Measurements from ENCODE around the gene PTPN12.

Gene PTPN12

DNA sequence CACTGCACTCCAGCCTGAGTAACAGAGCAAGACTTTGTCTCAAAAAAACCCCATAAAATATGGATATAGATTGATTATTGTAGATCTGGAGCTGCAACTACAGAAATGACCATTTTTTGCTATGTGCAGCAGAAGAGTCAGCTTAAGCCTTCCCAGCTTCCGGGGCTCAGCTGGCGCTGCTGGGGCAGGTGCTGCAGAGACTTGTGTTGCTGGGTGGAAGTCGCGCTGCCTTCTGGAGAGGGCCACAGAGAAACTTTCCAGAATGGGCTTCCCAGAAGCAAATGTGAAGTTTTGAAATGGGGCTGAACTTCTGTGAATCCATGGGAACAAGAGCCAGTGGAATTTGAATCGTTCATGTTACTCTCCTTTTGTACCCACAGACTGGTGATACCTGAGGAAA, 121.8 kb downstream of the PTPN12 start:
- in situ Hi-C loops (cut with MboI; ENCODE audit: low sequenced_read_pairs) = no loop called here

DNA sequence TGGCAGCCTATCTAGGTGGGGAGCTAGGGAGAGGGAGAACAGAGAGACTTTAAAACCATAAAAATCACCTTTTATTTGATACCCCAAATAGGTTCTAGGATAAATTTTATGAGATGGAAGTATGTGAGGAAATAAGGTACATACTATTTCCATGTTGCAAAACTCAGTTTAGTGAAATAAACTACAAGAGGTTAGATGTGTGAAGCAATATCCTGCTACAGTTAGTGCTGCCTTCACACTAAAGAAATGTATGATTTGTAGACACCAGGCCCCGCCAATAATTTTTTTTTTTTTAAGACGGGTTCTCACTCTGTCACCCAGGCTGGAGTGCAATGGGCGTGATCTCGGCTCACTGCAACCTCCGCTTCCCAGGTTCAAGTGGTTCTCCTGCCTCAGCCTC, 124.7 kb downstream of the PTPN12 start:
- in situ Hi-C loops (cut with MboI; ENCODE audit: low sequenced_read_pairs) = loop anchor here (10.0 kb wide), 1 partner anchor 93 kb away; no protein-coding TSS in a partner anchor

DNA sequence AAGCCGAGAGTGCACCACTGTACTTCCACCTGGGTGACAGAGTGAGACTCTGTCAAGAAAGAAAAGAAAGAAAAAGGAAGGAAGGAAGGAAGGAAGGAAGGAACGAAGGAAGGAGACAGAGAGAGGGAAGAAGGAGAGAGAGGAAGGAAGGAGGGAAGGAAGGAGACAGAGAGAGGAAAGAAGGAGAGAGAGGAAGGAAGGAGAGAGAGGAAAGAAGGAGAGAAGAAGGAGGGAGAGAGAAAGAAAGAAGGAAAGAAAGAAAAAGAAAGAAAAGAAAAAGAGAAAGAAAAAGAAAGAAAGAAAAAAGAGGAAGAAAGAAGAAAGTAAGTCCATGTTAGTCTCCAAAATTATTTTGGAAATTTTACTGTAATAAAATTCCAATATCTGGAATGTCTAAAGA, 125.8 kb downstream of the PTPN12 start:
- in situ Hi-C loops (cut with MboI; ENCODE audit: low sequenced_read_pairs) = loop anchor here (10.0 kb wide), 1 partner anchor 92 kb away; no protein-coding TSS in a partner anchor

GRCh38 chr7:77664715-77665114, 127.6 kb downstream of the PTPN12 start:
- in situ Hi-C loops (cut with MboI; ENCODE audit: low sequenced_read_pairs) = loop anchor here (10.0 kb wide), 1 partner anchor 90 kb away; no protein-coding TSS in a partner anchor

DNA sequence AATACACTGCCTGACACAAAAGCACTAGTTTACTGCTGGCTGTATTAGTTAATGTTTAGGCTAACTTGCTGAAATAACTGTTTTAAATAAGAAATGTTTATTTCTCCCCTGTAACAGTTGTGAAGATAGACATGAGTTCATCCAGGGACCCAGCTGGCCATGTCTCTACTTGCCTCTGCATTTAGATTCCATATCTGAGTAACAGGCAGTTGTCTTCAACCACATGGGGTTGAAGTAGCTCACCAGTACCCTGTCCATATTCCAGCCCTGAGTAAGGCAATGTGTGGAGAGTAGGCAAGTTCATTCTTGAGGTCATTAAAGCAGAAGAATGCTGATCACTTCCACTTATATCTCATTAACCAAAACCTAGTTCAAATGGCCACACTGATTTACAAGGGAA, 128.1 kb downstream of the PTPN12 start:
- in situ Hi-C loops (cut with MboI; ENCODE audit: low sequenced_read_pairs) = loop anchor here (10.0 kb wide), 1 partner anchor 90 kb away; no protein-coding TSS in a partner anchor

DNA sequence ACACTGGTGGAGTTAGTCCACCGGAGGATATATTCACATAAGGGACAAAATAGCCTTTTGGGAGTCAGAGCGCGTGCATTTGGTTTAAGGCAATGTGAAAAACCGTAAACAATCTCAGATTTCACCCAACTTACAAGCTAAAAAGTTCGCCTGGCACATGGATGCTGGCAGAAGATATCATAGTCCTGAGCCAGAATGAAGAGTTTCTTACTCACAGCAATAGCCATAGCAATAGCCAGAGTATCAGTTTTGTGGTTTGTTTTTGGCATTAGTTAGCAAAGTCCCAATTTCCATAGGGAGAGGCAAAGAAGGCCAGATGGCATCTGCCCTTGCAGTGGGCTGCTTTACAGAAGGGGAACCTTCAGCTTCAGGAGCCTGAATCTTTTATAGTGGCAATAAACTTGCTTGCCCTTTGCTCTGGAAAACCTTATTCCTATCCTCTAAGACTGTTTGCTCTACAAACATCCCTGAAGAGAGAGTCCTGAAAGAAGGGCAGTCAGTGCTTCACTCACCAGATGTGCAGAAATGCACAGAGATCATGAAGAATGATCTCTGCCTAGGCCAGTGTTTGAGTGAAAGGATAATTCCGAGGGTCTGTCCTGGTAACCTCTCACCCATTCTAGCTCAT, 130.5 kb downstream of the PTPN12 start:
- in situ Hi-C loops (cut with MboI; ENCODE audit: low sequenced_read_pairs) = loop anchor here (10.0 kb wide), 1 partner anchor 87 kb away; no protein-coding TSS in a partner anchor

DNA sequence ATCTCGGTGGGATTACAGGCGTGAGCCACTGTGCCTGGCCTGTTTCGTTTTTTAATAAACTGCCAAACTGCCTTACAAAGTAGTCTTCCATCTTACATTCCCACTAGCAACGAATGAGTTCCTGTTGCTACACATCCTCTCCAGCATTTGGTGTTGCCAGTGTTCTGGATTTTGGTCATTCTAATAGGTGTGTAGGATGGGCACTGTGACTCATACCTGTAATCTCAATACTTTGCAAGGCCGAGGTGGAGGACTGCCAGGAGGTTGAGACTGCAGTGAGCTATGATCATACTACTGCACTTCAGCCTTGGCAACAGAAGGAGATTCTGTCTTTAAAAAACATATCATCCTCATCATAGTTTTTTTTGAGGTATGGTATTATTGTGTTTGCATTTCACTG, 137.8 kb downstream of the PTPN12 start:
- in situ Hi-C loops (cut with MboI; ENCODE audit: low sequenced_read_pairs) = no loop called here

DNA sequence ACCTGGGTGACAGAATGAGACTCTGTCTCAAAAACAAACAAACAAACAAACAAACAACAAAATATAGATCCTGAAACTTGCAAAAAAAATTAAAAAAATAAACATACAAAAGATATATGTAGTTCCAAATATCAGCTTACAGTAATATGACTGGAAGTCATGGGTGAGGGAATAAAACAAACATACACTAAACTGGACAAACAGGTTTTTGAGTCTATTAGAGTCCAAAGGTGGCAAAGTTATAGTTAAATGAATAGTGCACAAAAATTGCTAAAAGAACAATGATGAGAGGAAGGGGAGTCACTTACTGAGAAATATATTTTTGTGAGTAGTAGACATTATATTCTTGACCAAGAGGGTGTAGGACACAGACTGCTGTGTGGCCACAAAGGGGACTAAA, 142.5 kb downstream of the PTPN12 start:
- in situ Hi-C loops (cut with MboI; ENCODE audit: low sequenced_read_pairs) = no loop called here

- in situ Hi-C loops (cut with MboI; ENCODE audit: low sequenced_read_pairs) = no loop called here
Measured at GRCh38 chr7:77680266-77680665, 143.2 kb downstream of the PTPN12 start.

DNA sequence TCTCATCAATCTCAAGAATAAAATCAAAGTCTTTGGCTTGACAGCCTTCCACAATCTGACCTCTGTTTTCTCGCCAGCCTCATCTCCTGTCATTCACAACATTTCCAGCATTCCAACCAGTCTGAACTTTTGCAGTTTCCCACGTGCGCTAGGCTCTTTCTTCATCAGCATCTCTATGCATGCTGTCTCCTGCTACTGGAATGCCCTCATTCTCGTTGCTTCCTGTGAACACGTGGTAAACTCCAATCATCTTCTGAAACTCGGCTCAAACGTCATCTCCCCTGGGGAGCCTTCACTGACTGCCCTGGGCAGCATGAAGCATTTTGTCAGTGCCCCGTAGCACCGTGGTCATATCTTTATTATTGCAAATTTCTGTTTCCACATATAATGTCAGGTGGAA, 146.9 kb downstream of the PTPN12 start:
- in situ Hi-C loops (cut with MboI; ENCODE audit: low sequenced_read_pairs) = no loop called here

DNA sequence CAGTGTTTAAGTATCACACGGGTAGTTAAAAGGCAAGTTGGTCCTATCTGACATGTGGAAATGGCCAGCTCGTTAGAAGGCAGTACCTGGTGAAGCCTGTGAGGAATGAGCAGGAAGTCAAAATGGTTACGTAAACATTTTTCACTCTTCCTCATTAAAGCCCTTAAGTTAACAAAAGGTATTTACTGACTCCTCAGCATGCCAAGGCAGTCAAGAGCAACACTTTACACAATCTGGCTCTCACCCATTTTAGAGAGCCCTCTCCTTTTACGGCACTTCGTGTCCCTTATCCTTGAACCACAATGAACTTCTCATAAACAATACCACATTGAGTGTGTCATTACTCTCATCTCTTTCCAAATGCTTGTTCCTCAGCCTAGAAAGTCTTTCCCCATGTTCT, 148.1 kb downstream of the PTPN12 start:
- in situ Hi-C loops (cut with MboI; ENCODE audit: low sequenced_read_pairs) = no loop called here

DNA sequence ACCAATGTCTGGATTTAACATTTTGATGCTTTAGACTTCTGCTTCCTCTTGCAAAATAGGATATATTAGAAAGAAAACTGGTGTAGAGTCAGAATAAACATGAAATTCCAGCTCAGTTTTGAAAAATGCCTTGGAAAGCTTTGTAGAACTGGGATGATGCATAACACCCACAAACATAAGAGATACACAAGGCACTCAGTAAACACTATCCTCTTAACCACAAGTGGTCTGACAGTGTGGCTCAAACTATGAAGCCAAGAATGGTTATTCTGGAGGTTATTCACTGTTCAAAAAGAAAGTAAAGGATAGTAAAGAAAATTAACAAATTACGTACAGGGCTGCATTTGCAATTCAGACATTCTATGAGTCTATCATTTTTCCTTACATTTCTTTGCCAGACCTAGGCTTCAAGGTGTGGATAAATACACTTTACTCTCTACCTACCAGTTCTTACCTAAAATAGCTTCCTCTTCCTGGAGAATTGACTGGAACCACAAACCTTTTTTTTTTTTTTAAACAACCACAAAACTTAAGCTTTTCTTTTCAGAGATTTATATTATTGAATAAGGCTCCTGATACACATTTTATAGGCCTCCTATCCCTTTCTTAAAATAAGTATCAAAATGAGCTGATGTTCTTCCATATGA, 150.1 kb downstream of the PTPN12 start:
- in situ Hi-C loops (cut with MboI; ENCODE audit: low sequenced_read_pairs) = no loop called here

GRCh38 chr7:77687747-77688144, 150.7 kb downstream of the PTPN12 start:
- in situ Hi-C loops (cut with MboI; ENCODE audit: low sequenced_read_pairs) = no loop called here

Data from HL-60/S4 treated with phorbol 12-myristate 13-acetate at 8.2 ng/mL for 4 days and 3 days (cell line).